GM21737 (cell line): ENCODE data around the gene ACCS.

Source experiments
- ATAC-seq: cut with Tn5 transposase; IDR thresholded peaks from one replicate; pipeline ENCODE4 v1.9.1; 2021; ENCODE audit warnings: mild to moderate bottlenecking, moderate library complexity; ENCODE audit not compliant: unreplicated experiment

ACCS gene

DNA sequence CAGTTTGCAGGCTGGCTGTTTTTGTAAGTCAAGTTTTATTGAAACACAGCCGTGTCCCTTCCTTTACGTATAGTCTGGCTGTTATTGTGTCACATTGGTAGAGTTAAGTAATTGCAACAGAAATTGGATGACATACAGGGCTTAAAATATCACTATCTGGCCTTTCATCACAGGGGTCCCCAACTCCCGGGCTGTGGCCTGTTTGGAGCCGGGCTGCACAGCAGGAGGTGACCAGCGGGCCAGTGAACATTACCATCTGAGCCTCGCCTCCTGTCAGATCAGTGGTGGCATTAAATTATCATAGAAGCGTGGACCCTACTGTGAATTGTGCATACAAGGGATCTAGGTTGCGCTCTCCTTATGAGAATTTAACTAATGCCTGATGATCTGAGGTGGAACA lies 61.1 kb downstream of the ACCS start:
- ATAC-seq, result no peak

DNA sequence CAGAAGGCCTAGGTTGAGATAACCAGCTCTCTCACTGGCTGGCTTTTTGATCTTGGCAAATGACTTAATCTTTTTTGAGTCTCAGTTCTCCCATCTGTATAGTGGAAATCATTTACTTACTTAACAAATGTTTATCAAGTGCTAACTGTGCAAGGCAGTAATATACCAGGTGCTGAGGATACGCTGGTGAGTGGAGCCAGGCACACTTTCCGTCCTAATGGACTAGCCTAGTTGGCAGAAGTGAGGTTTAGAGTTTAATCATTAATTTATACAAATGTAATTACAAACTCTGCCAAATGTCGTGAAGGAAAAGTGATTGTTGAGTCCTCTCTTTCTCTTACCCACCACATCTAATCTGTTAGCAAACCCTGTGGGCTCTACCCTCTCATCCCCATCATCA lies 62.7 kb downstream of the ACCS start:
- ATAC-seq, result no peak

DNA sequence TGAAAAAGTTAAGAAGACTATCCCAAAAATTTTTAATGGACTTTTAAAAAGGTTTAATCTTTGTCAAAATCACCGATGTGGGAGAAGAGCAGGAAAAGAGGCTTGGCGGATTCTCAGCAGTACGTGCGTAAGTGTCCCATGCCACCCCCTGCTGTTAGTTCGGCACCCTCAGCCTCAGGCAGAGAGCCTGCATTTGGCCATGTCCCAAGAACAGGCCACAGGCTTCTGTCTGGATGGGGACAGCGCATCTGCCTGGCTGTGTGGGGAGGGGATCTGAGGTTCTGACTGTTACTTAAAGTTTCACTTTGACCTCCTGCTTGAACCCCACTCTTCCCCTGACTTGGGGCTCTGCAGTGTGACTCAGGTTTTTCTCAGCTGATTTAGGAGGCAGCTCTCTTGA lies 64.7 kb downstream of the ACCS start:
- no peak for ATAC-seq

- no peak for ATAC-seq
Measured at GRCh38 chr11:44133335-44133946, 67.4 kb downstream of the ACCS start.
